Smooth muscle cell of the umbilical artery (primary cell): Measurements from ENCODE around the gene GPR15LG. TPM values are rescaled to one million over a fixed set of nuclear protein-coding genes. Genes with fewer than 3 reads are reported as not detected.

Experiments
- total RNA-seq: library from RNA; depleted of rRNA; stranded (reverse); fragments of >200 nt; gene quantifications from 2 replicates; pipeline ENCODE4 v1.2.3, GENCODE V29; 2014

The GPR15LG gene
- not detected in 2 replicates for total RNA-seq

DNA sequence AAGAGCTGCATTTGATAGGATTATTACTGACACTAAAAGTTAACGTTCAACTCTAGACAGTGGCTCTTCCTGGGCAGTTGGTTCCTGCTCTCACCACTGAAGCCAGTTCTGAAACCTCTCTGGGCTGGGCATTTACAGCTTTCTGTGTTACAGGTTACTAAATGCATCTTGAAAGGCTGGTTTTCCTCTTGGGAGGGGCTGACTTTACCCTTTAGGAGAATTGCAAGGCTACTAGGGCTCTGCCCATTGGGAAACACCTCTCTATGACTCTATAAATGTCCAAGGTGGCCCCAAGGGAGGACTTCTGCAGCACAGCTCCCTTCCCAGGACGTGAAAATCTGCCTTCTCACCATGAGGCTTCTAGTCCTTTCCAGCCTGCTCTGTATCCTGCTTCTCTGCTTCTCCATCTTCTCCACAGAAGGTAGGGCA lies at the start of gene GPR15LG:
TSS of gene GPR15LG (plus strand) at position 301 of the 429 bp plus-strand sequence. CDS start at position 352, 51 bp downstream.

GRCh38 chr10:84139126-84140035 lies 34.2 kb upstream of the GPR15LG start, which contains the start of gene GHITM:
Gene GHITM, plus strand, starts transcription at chr10:84139509. Its CDS starts 1,992 bp downstream, at chr10:84141501.

DNA sequence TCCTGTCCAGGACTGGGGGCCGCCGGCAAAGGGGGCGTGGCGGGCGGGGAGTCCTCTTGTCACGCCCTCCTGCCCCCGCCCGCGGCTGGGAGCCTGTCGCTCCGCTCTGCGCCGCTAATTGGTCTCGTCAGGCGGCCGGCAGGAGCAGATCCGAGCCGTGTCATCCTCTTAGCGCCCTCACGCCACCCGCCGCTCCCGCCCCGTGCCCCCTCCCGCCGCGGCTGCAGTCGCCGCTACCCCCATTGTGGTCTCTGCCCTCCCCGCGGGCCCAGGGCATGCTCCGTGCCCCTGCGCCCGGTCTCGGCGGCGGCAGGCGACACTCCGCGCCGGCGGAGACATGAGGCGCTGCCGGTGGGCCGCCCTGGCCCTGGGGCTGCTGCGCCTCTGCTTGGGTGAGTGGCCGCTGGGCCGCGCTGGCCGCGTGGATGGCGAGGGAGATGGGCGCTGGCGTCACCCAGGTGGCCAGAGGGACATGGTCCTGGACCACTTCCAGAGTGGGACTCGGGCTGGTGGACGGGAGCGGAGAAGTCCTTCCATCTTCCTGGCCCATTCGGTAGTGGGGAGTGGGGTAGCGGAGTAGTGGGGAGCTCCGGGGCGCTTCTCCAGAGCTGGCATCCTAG lies 20.9 kb downstream of the GPR15LG start, which contains the start of gene CDHR1:
TSS of gene CDHR1 (plus strand) at position 114 of the 620 bp plus-strand sequence. CDS start at position 338, 224 bp downstream.

DNA sequence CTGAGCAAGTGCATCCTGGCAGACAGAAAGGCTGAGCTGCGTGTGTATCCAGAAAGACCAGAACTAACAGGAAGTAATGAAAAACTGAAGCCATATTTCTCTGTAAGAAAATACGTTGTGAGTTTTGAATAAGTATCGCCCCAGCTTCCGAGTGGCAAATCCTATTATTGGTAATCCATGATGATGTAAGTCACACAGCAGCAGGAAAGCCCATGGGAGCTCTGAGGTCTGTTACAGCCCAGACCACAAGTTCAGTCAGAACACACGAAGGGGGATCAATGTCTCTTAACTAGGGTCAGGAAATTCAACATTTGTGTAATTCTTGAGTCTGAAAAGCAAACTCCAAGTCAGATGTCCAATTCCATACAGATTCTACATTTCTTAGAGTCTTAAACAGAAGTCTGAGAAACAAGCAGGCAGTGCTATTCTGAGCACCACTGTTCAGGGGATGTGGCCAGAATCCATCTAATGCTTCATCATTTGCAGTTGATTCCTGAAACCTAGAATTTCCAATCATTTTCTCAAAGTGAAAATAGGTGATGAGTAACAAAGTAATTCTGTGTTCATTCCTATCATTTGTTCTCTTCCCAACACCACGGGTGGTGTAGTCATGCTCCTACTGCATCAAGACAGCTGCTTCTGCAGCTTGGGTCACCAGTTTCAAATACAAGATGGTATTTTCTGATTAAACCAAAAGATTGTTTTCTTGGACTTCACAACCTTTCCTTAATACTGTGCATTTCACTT lies 52.0 kb downstream of the GPR15LG start, which contains the start of gene LRIT2:
TSS of gene LRIT2 (minus strand) at position 118 of the 747 bp plus-strand sequence. CDS start at position 94, 24 bp downstream.

Other genes starting within 250 kb of the GPR15LG start
- 167 and 217 TPM in 2 replicates for gene GHITM, start 34.3 kb upstream of the GPR15LG start, total RNA-seq
- under 0.01 and 0.18 TPM in 2 replicates for gene CDHR1, start 20.7 kb downstream of the GPR15LG start, total RNA-seq
- not detected in 2 replicates for gene LRIT2, start 51.7 kb downstream of the GPR15LG start, total RNA-seq
- gene LRIT1, start 67.7 kb downstream of the GPR15LG start, total RNA-seq, result not detected in 2 replicates
- not detected in 2 replicates for gene RGR, start 71.3 kb downstream of the GPR15LG start, total RNA-seq
- gene CCSER2, start 154.8 kb downstream of the GPR15LG start, total RNA-seq, result 24.1 and 40.0 TPM in 2 replicates